ENCODE measurements around the gene STH.

Gene STH

GRCh38 chr17:45975640-45976295 is 23.3 kb upstream of the STH start:
- H3K36me3 ChIP-seq, result no peaks in the 10 kb centered on the region
- H3K4me2 ChIP-seq, result peak overlapping the region; percentile 93
- H3K27me3 ChIP-seq, result no peaks in the 10 kb centered on the region
- peak overlapping the region; percentile 35; the same call in 1 of the 2 replicates for H3K4me3 ChIP-seq
- no peak for TF ChIP-seq Cebpa-rat (IDR thresholded peaks at IDR 0.05)
- H3K9me3 ChIP-seq, result peaks cover 12% of the 10 kb centered on the region
- H4K20me1 ChIP-seq, result no peaks in the 10 kb centered on the region
- peak overlapping the region; percentile 72 for H3K27ac ChIP-seq
- H3K4me1 ChIP-seq, result peaks cover 66% of the 10 kb centered on the region
- peak overlapping the region; percentile 25; the same call in 1 of the 2 replicates for H3K9ac ChIP-seq

GRCh38 chr17:45976391-45976754 is 22.7 kb upstream of the STH start:
- Histone ChIP-seq H3K27me3 (no peaks in the 10 kb centered on the region), H3K4me3 (peak overlapping the region; percentile 35; the same call in 1 of the 2 replicates), H3K27ac (peak overlapping the region; percentile 72), H3K4me1 (peaks cover 66% of the 10 kb centered on the region), H3K36me3 (no peaks in the 10 kb centered on the region), H3K9ac (peak overlapping the region; percentile 25; the same call in 1 of the 2 replicates), H3K9me3 (peaks cover 11% of the 10 kb centered on the region), H4K20me1 (no peaks in the 10 kb centered on the region), H3K4me2 (peak overlapping the region; percentile 93)
- no peak for TF ChIP-seq Cebpa-rat (IDR thresholded peaks at IDR 0.05)

DNA sequence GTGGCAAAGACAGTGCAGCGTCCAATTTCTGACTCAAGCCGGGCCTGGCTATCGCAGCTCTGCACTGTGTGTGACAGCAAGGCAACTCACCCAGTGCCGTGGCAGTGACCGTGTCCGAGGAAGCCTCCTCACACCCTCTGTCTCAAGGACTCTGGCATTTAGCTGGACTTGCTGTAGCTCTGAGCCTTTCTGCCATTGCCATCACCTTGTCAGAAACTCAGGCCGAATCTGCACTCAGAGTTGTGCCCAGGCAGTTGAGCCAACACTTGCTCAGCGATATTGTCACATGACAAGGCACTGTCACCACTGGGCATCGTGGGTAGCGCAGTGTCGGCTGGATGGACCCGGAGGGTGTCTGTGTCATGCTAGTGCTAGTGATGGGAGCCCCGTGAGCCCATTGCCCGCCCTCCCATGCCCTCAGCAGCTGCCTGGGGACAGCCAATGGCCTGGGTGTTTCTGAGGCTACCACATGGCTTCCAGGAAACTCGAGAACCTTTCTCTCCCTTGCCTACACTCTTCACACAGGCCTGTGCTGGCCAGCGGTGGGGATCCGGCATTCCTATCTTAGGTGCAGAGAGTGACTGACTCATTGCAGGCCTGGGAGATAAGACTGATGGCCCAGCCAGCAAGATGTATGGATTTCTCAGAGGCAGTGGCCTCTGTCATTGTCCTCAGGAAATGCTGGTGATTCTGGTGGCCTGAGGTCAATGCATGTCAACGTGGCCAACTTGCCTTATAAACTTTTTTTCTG is 22.1 kb upstream of the STH start:
- no peaks in the 10 kb centered on the region for H3K36me3 ChIP-seq
- peak overlapping the region; percentile 93 for H3K4me2 ChIP-seq
- H3K27me3 ChIP-seq, result no peaks in the 10 kb centered on the region
- peak overlapping the region; percentile 72 for H3K27ac ChIP-seq
- peaks cover 6% of the 10 kb centered on the region for H3K9me3 ChIP-seq
- H3K9ac ChIP-seq, result no peak overlapping the region
- H4K20me1 ChIP-seq, result no peaks in the 10 kb centered on the region
- TF ChIP-seq Cebpa-rat (IDR thresholded peaks at IDR 0.05), result no peak
- H3K4me3 ChIP-seq, result no peak overlapping the region
- H3K4me1 ChIP-seq, result peaks cover 63% of the 10 kb centered on the region

- no peak for TF ChIP-seq Cebpa-rat (IDR thresholded peaks at IDR 0.05)
- H3K4me2 ChIP-seq, result peak overlapping the region; percentile 93; the same call in 1 of the 2 replicates
These were observed 21.6 kb upstream of the STH start for GRCh38 chr17:45977506-45977824.

DNA sequence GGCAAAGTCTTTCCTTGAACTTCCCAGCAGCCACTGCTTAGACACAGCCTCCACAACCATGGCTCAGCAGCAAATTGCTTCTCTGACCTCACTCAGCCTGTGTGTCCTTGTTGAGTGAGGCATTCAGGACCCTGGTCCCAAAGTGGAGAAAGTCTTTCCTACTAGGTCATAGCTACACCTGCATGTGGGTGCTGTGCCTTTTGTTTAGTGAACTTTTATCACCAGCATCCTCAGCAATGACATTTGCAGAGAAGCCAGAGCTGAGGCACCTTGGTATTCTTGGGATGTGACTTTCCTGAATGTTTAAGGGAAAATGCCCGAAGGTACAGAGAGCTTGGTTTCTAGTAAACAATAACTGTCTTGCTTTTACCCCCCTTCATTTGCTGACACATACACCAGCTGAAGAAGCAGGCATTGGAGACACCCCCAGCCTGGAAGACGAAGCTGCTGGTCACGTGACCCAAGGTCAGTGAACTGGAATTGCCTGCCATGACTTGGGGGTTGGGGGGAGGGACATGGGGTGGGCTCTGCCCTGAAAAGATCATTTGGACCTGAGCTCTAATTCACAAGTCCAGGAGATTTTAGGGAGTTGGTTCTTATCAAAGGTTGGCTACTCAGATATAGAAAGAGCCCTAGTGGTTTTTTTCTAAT is 20.9 kb upstream of the STH start:
- TF ChIP-seq Cebpa-rat (IDR thresholded peaks at IDR 0.05), result no peak
- H3K4me2 ChIP-seq, result 0 out of 2 replicates have a peak overlapping the region, but pooled peaks have one; percentile 93

More at GRCh38 chr17:45977506-45977824, 21.6 kb upstream of the STH start:
- H4K20me1 ChIP-seq, result no peaks in the 10 kb centered on the region
- no peaks in the 10 kb centered on the region for H3K27me3 ChIP-seq
- peaks cover 58% of the 10 kb centered on the region for H3K4me1 ChIP-seq
- H3K27ac ChIP-seq, result no peak overlapping the region
- 0 out of 2 replicates have a peak, but pooled peaks cover under 1% of the 10 kb centered on the region for H3K9me3 ChIP-seq
- 0 out of 2 replicates have a peak overlapping the region, but pooled peaks have one; percentile 21 for H3K9ac ChIP-seq
- no peak overlapping the region for H3K4me3 ChIP-seq
- H3K36me3 ChIP-seq, result no peaks in the 10 kb centered on the region

DNA sequence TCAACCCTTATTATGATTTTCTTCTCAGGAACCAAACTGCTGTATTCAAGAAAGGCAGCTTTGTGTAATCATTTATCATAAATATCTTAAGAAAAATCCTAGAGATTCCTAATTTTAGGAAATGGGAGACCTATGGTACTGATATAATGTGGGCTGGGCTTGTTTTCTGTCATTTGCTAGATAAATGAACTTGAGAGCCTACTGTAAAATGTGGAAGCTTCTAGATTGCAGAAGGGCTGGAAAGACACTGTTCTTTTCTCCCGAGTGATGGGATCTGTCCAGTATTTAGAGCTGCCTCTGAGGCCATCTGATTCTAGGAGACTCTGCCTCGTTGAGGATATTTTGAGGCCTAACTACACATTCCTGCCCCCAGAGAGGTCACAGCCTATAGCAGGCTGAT is 19.9 kb upstream of the STH start:
- no peak overlapping the region for H3K9ac ChIP-seq
- no peak overlapping the region for H3K4me3 ChIP-seq
- no peaks in the 10 kb centered on the region for H3K36me3 ChIP-seq
- H3K27me3 ChIP-seq, result no peaks in the 10 kb centered on the region
- peaks cover 41% of the 10 kb centered on the region for H3K4me1 ChIP-seq
- TF ChIP-seq Cebpa-rat (IDR thresholded peaks at IDR 0.05), result no peak
- H3K9me3 ChIP-seq, result no peaks in the 10 kb centered on the region
- H4K20me1 ChIP-seq, result no peaks in the 10 kb centered on the region
- no peak overlapping the region for H3K4me2 ChIP-seq
- H3K27ac ChIP-seq, result no peak overlapping the region

More for the DNA sequence above, 20.9 kb upstream of the STH start:
- no peak overlapping the region for H3K4me3 ChIP-seq
- no peaks in the 10 kb centered on the region for H3K36me3 ChIP-seq
- H3K9ac ChIP-seq, result 0 out of 2 replicates have a peak overlapping the region, but pooled peaks have one; percentile 21
- no peaks in the 10 kb centered on the region for H3K27me3 ChIP-seq
- H3K27ac ChIP-seq, result no peak overlapping the region
- no peaks in the 10 kb centered on the region for H4K20me1 ChIP-seq
- H3K4me1 ChIP-seq, result peaks cover 51% of the 10 kb centered on the region
- H3K9me3 ChIP-seq, result no peaks in the 10 kb centered on the region

DNA sequence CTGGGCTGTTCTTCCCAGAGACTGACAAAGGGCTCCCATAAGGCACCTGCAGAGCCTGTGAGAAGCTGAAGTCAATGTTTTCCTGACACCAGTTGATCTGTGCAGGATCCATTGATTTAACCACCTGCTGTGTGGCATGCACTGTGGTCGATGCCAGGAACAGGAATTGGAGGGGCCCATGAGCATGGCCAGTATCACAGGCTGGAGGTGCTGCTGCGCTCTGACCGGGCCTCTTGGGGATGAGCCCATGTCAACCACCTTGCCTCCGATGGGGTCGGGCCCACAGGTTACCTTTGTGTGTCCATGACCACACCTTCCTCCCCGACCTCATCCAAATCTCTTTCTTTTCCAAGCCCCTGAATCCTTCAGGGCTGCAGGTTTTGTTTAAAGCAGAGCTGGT is 18.2 kb upstream of the STH start:
- H4K20me1 ChIP-seq, result no peaks in the 10 kb centered on the region
- no peaks in the 10 kb centered on the region for H3K36me3 ChIP-seq
- no peak for TF ChIP-seq Cebpa-rat (IDR thresholded peaks at IDR 0.05)
- H3K27me3 ChIP-seq, result no peaks in the 10 kb centered on the region
- no peak overlapping the region for H3K27ac ChIP-seq
- no peaks in the 10 kb centered on the region for H3K9me3 ChIP-seq
- no peak overlapping the region for H3K4me3 ChIP-seq
- H3K4me2 ChIP-seq, result no peak overlapping the region
- H3K4me1 ChIP-seq, result peaks cover 24% of the 10 kb centered on the region
- no peak overlapping the region for H3K9ac ChIP-seq

- no peak overlapping the region for H3K27ac ChIP-seq
- no peak overlapping the region for H3K4me2 ChIP-seq
- H3K9ac ChIP-seq, result no peak overlapping the region
- no peak overlapping the region for H3K4me3 ChIP-seq
- H3K9me3 ChIP-seq, result no peaks in the 10 kb centered on the region
- H3K27me3 ChIP-seq, result no peaks in the 10 kb centered on the region
- TF ChIP-seq Cebpa-rat (IDR thresholded peaks at IDR 0.05), result no peak
- H3K36me3 ChIP-seq, result no peaks in the 10 kb centered on the region
- H3K4me1 ChIP-seq, result peaks cover 19% of the 10 kb centered on the region
- no peaks in the 10 kb centered on the region for H4K20me1 ChIP-seq
These were observed 17.7 kb upstream of the STH start for GRCh38 chr17:45981306-45981705.

- Histone ChIP-seq H3K9me3 (no peaks in the 10 kb centered on the region), H3K4me3 (no peak overlapping the region), H3K9ac (no peak overlapping the region), H3K27me3 (no peaks in the 10 kb centered on the region), H3K4me1 (peaks cover 9% of the 10 kb centered on the region), H3K27ac (no peak overlapping the region), H3K36me3 (no peaks in the 10 kb centered on the region), H4K20me1 (no peaks in the 10 kb centered on the region), H3K4me2 (no peak overlapping the region)
- TF ChIP-seq Cebpa-rat (IDR thresholded peaks at IDR 0.05), result no peak
These were observed 16.0 kb upstream of the STH start for GRCh38 chr17:45982791-45983613.
